Trophoblast cell (in vitro differentiated cells and primary cell): ENCODE data around the gene ADAMTSL5.

Experiments used
- DNase-seq, 2 donors: peaks; one replicate each; pipeline ENCODE4 v3.0.0-alpha.2; 2016
- H2AFZ ChIP-seq: 2 replicates; pipeline ENCODE4 v1.6.1; 2013; ENCODE audit warnings: low read length, moderate library complexity, mild to moderate bottlenecking; ENCODE audit not compliant: insufficient read depth, poor library complexity
- H2AK5ac ChIP-seq: 2 replicates; pipeline ENCODE4 v1.6.1; 2013; ENCODE audit warnings: mild to moderate bottlenecking, low read length
- H2BK120ac ChIP-seq: 2 replicates; pipeline ENCODE4 v1.6.1; 2013; ENCODE audit warnings: low read length, mild to moderate bottlenecking, moderate library complexity; ENCODE audit not compliant: insufficient read depth, poor library complexity
- H2BK12ac ChIP-seq: 2 replicates; pipeline ENCODE4 v1.6.1; 2013; ENCODE audit warnings: mild to moderate bottlenecking, low read length, moderate library complexity
- H2BK5ac ChIP-seq: 2 replicates; pipeline ENCODE4 v1.6.1; 2013; ENCODE audit warnings: low read length, low read depth, moderate library complexity, mild to moderate bottlenecking; ENCODE audit not compliant: poor library complexity
- H3K14ac ChIP-seq: 2 replicates; pipeline ENCODE4 v1.6.1; 2013; ENCODE audit warnings: mild to moderate bottlenecking, low read length
- H3K18ac ChIP-seq: 2 replicates; pipeline ENCODE4 v1.6.1; 2013; ENCODE audit warnings: mild to moderate bottlenecking, low read length
- H3K23ac ChIP-seq: 2 replicates; pipeline ENCODE4 v1.6.1; 2013; ENCODE audit warnings: low read length
- H3K27ac ChIP-seq: 2 replicates; pipeline ENCODE4 v1.5.1; 2013; ENCODE audit warnings: low read depth, mild to moderate bottlenecking, inconsistent platforms, low read length, moderate library complexity
- H3K27me3 ChIP-seq: 2 replicates; pipeline ENCODE4 v1.6.1; 2013; ENCODE audit warnings: inconsistent platforms, mild to moderate bottlenecking, low read length, moderate library complexity; ENCODE audit not compliant: insufficient read depth
- H3K36me3 ChIP-seq, 2 experiments: 1 replicate in 1 of 2; 2 replicates in 1 of 2; pipeline ENCODE4 v1.6.1; 2013; ENCODE audit warnings: low read length in 2 of 2, mild to moderate bottlenecking in 2 of 2, moderate library complexity in 1 of 2; ENCODE audit not compliant: insufficient read depth in 2 of 2, control insufficient read depth in 1 of 2
- H3K4ac ChIP-seq: 2 replicates; pipeline ENCODE4 v1.6.1; 2013; ENCODE audit warnings: low read depth, mild to moderate bottlenecking, low read length, moderate library complexity
- H3K4me1 ChIP-seq, 2 experiments: 1 replicate in 1 of 2; 2 replicates in 1 of 2; pipeline ENCODE4 v1.6.1; 2013; ENCODE audit warnings: low read length in 2 of 2, mild to moderate bottlenecking in 2 of 2, moderate library complexity in 1 of 2; ENCODE audit not compliant: insufficient read depth in 2 of 2, control insufficient read depth in 1 of 2
- H3K4me2 ChIP-seq: 2 replicates; pipeline ENCODE4 v1.6.1; 2013; ENCODE audit warnings: inconsistent platforms, mild to moderate bottlenecking, low read length, moderate library complexity
- H3K4me3 ChIP-seq: 2 replicates; pipeline ENCODE4 v1.5.1; 2013; ENCODE audit warnings: mild to moderate bottlenecking, low read depth, low read length, inconsistent platforms
- H3K79me1 ChIP-seq: one replicate; pipeline ENCODE4 v1.6.1; 2013; ENCODE audit warnings: low read length
- H3K79me2 ChIP-seq: 2 replicates; pipeline ENCODE4 v1.6.1; 2013; ENCODE audit warnings: low read length, mild to moderate bottlenecking; ENCODE audit not compliant: control insufficient read depth, insufficient read depth, poor library complexity
- H3K9ac ChIP-seq: 2 replicates; pipeline ENCODE4 v1.6.1; 2013; ENCODE audit warnings: mild to moderate bottlenecking, low read length
- H3K9me3 ChIP-seq: 2 replicates; pipeline ENCODE4 v1.6.1; 2013; ENCODE audit warnings: low read depth, mild to moderate bottlenecking, control low read depth, inconsistent platforms, low read length; ENCODE audit not compliant: insufficient read depth
- H4K12ac ChIP-seq: 2 replicates; pipeline ENCODE4 v1.6.1; 2013; ENCODE audit warnings: low read depth, mild to moderate bottlenecking, low read length, moderate library complexity
- H4K8ac ChIP-seq: 2 replicates; pipeline ENCODE4 v1.6.1; 2013; ENCODE audit warnings: low read depth, mild to moderate bottlenecking, low read length, moderate library complexity
- H4K91ac ChIP-seq: one replicate; pipeline ENCODE4 v1.6.1; 2013; ENCODE audit warnings: low read depth, mild to moderate bottlenecking, low read length, moderate library complexity
- WGBS: extraction: QIAGEN DNeasy Blood & Tissue Kit; methylation state at CpG from one replicate; pipeline ENCODE4 v1.1.7; 2013; ENCODE audit warnings: missing lambda C conversion rate; ENCODE audit not compliant: insufficient read length, insufficient coverage; ENCODE audit errors: extremely low coverage; 5-methylcytosine and 5-hydroxymethylcytosine counted together

The ADAMTSL5 gene

DNA sequence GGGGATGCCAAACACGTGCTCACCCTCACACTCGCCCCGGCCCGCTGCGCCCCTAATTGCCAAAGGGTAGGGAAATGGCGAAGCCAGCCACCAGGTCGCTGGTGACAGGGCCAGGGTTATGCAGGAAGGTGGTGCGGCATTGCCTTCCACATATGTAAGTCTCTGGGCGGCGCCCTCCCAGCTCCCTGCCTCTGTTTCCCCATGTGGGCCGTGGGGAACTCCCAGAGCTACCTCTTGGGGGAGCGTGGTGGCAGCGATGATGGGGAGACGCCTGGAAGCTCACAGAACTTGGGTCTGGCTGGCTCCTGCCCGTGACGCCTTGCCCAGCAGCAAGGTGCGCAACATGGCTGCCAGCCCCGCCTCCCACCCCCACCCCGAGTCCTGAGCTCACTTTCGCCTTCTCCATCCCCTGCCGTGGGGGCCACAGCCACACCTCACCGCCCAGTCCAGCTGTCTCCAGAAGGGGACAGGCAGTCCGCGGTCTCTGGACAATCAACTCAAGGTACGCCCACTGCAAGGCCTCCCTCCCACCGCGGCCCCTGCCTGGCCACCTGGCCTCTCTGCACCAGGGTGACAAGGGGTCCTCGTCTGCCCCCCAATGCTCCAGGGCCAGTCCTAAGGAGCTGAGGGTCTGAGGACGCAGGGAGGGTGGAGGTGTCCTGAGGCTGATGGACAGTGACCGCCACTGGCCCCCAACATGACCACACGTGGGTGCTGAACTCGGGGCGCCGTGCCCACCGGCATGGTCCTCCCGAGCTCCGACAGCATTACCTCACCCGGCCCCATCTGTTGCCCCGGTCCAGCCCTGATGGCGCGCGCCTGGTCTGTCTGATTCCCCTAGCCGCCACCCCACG lies 40.4 kb downstream of the ADAMTSL5 start:
- no CpG with 5 or more reads among the region's 44 CpGs for WGBS
- no peak overlapping the region for H2AK5ac ChIP-seq

DNA sequence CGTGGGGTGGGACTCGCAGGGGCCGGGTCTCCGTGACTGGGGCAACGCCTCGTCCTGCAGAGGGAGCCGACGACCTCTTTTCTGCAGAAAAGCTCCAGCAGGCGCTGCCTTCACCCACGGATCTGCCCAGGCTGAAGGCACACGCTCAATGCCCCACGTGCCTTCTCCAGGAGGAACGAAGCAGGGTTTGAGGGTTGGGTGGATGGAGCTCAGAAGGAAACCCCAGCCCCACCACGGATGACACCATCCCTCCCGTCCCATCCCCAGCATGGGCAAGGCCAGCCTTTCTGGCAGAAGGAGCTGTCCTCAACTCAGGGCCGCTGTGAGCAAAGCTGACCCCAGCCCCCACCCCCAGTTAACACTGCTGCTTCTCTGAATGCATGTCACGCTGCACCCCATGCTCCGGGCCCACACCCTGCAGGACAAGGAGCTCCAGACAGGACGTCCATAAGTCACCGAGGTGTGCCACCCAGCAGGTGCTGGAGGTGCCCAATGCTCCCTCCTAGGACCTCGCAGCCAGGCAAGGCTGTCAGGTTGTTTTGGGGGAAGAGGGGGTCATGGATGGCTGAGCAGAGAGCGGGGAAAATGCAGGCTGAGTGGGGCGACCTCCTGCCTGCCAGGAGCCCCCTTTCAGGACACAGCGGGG lies 41.2 kb downstream of the ADAMTSL5 start:
- H3K36me3 ChIP-seq, result peaks cover 11 to 19% of the 10 kb centered on the region in 2 experiments
- no peak overlapping the region for H3K14ac ChIP-seq
- H3K27ac ChIP-seq, result no peak overlapping the region
- no peaks in the 10 kb centered on the region for H3K79me2 ChIP-seq
- no peak overlapping the region for H3K23ac ChIP-seq
- no CpG with 5 or more reads among the region's 24 CpGs for WGBS
- no peak overlapping the region for H2BK5ac ChIP-seq
- H4K12ac ChIP-seq, result no peak overlapping the region
- H3K4me1 ChIP-seq, result peaks cover 5 to 17% of the 10 kb centered on the region in 2 experiments
- DNase-seq, result no peak
- H3K4ac ChIP-seq, result no peak overlapping the region
- H4K91ac ChIP-seq, result no peak overlapping the region
- H2BK120ac ChIP-seq, result no peak overlapping the region
- H2AK5ac ChIP-seq, result no peak overlapping the region
- H2AFZ ChIP-seq, result no peak overlapping the region
- no peak overlapping the region for H3K4me2 ChIP-seq
- no peak overlapping the region for H3K4me3 ChIP-seq
- no peak overlapping the region for H4K8ac ChIP-seq
- no peak overlapping the region for H3K18ac ChIP-seq
- peaks cover 56% of the 10 kb centered on the region for H3K27me3 ChIP-seq
- H3K9ac ChIP-seq, result no peak overlapping the region
- H3K79me1 ChIP-seq, result no peaks in the 10 kb centered on the region
- H3K9me3 ChIP-seq, result peaks cover 19% of the 10 kb centered on the region
- no peak overlapping the region for H2BK12ac ChIP-seq

More for the DNA sequence above, 40.4 kb downstream of the ADAMTSL5 start:
- no peak overlapping the region for H4K8ac ChIP-seq
- H2BK12ac ChIP-seq, result no peak overlapping the region
- H3K27me3 ChIP-seq, result peaks cover 48% of the 10 kb centered on the region
- no peak overlapping the region for H3K4me2 ChIP-seq
- H3K9ac ChIP-seq, result no peak overlapping the region
- no peak overlapping the region for H4K91ac ChIP-seq
- H3K79me2 ChIP-seq, result no peaks in the 10 kb centered on the region
- no peak overlapping the region for H3K18ac ChIP-seq
- no peak overlapping the region for H3K4ac ChIP-seq
- no peak overlapping the region for H3K4me3 ChIP-seq
- no peak overlapping the region for H3K27ac ChIP-seq
- H3K4me1 ChIP-seq, result peaks cover 5 to 18% of the 10 kb centered on the region in 2 experiments
- no peak overlapping the region for H3K23ac ChIP-seq
- DNase-seq, result no peak
- H3K14ac ChIP-seq, result no peak overlapping the region
- no peak overlapping the region for H4K12ac ChIP-seq
- H3K79me1 ChIP-seq, result no peaks in the 10 kb centered on the region
- peaks cover 11 to 23% of the 10 kb centered on the region in 2 experiments for H3K36me3 ChIP-seq
- no peak overlapping the region for H2BK5ac ChIP-seq
- H2BK120ac ChIP-seq, result no peak overlapping the region
- H3K9me3 ChIP-seq, result peaks cover 15% of the 10 kb centered on the region
- H2AFZ ChIP-seq, result no peak overlapping the region

DNA sequence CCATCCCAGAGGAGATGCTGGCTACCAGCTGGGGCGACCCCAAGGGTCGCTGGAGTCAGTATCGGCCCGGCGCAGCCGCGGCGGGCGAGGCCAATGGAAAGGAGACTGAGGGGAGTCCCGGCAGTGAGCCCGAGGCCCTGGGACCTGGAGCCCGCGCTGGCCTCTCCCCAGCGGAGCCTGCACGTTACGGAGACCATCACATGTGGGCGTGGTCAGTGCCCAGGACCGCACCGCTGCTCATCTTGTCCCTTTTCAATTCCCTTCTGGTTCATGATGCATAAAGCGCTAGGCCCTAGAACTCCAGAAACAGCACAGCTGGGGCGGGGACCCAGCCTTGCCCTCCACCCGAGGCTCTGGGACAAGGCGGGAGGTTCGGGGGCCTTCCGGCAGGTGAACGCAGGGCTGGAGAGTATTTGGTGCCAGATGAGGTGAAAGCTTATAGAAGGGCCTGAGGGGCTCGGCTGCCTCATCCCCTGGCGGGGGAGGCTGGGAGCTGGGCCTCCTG lies 41.8 kb downstream of the ADAMTSL5 start:
- peak in 1 of 2 donors; percentile 56 for DNase-seq
- H4K91ac ChIP-seq, result no peak overlapping the region
- no peak overlapping the region for H3K18ac ChIP-seq
- no peak overlapping the region for H3K4ac ChIP-seq
- H3K14ac ChIP-seq, result no peak overlapping the region
- H4K8ac ChIP-seq, result no peak overlapping the region
- H2BK12ac ChIP-seq, result no peak overlapping the region
- WGBS, result no CpG with 5 or more reads among the region's 28 CpGs
- H3K79me2 ChIP-seq, result no peaks in the 10 kb centered on the region
- no peak overlapping the region for H2BK5ac ChIP-seq
- H3K4me1 ChIP-seq, result peaks cover 5 to 17% of the 10 kb centered on the region in 2 experiments
- H2AFZ ChIP-seq, result no peak overlapping the region
- H3K4me2 ChIP-seq, result peak overlapping the region; percentile 50
- no peak overlapping the region for H3K23ac ChIP-seq
- no peak overlapping the region for H2AK5ac ChIP-seq
- H3K9me3 ChIP-seq, result peaks cover 21% of the 10 kb centered on the region
- H3K36me3 ChIP-seq, result peaks cover 11 to 16% of the 10 kb centered on the region in 2 experiments
- no peak overlapping the region for H3K4me3 ChIP-seq
- H4K12ac ChIP-seq, result no peak overlapping the region
- H3K79me1 ChIP-seq, result no peaks in the 10 kb centered on the region
- H3K27me3 ChIP-seq, result peaks cover 62% of the 10 kb centered on the region
- H3K9ac ChIP-seq, result no peak overlapping the region
- H3K27ac ChIP-seq, result no peak overlapping the region
- no peak overlapping the region for H2BK120ac ChIP-seq

DNA sequence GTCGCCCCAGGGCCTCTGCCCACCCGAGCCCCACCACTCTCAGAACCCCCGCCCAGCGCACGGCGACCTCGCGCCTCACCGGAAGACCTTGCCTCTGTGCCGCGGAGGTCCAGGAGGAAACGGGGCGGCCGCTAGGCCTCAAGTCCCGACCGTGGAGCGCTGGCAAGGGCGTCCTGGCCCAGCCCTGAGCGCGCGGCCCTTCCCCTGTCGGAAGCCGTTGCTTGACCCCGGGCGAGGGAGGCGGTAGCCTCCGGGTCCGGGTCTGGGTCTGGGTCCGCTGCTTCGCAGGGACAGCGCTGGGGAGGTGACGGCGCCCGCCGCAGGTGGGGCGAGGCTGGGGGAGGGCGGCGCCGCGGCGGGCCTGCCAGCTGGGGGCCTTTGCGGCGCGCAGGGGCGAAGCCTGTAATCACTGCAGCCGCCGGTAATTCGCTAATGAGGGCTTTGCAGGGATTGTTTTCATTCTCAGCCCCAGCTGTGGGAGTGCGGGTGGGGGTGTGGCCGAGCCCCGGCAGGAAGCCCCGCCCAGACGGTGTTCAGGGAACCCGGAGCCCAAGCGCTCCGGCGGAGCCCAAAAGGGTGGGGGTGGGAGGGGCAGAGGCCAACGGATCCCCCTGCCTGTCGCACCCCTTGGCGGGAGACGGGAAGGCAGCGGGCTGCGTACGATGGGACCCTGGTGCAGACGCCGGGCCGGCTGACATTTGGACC lies 42.4 kb downstream of the ADAMTSL5 start:
- no peak overlapping the region for H2BK5ac ChIP-seq
- peaks cover 6 to 11% of the 10 kb centered on the region in 2 experiments for H3K36me3 ChIP-seq
- no peak overlapping the region for H3K4ac ChIP-seq
- H2AK5ac ChIP-seq, result no peak overlapping the region
- no peak overlapping the region for H3K9ac ChIP-seq
- no peak overlapping the region for H4K12ac ChIP-seq
- peak overlapping the region; percentile 50 for H3K4me2 ChIP-seq
- no peak overlapping the region for H3K14ac ChIP-seq
- H3K23ac ChIP-seq, result no peak overlapping the region
- no peak overlapping the region for H2AFZ ChIP-seq
- H3K27ac ChIP-seq, result no peak overlapping the region
- H3K79me2 ChIP-seq, result no peaks in the 10 kb centered on the region
- no peak overlapping the region for H3K18ac ChIP-seq
- peaks cover 5 to 19% of the 10 kb centered on the region in 2 experiments for H3K4me1 ChIP-seq
- no peaks in the 10 kb centered on the region for H3K79me1 ChIP-seq
- peak in 1 of 2 donors; percentile 56 for DNase-seq
- peaks cover 68% of the 10 kb centered on the region for H3K27me3 ChIP-seq
- H2BK12ac ChIP-seq, result no peak overlapping the region
- no peak overlapping the region for H4K8ac ChIP-seq
- peaks cover 25% of the 10 kb centered on the region for H3K9me3 ChIP-seq
- H4K91ac ChIP-seq, result no peak overlapping the region
- no peak overlapping the region for H2BK120ac ChIP-seq
- H3K4me3 ChIP-seq, result no peak overlapping the region
- WGBS, result no CpG with 5 or more reads among the region's 67 CpGs
